A549 (cell line): Measurements from ENCODE around the gene NFIX.

Experiments
- CEBPB ChIP-seq, 2 experiments: fragments of >200 bp in 1 of 2; sonication (Bioruptor Twin) in 1 of 2; formaldehyde crosslinking in 1 of 2; IDR thresholded peaks; 2 replicates each; pipeline ENCODE4 v1.6.1; 2012 to 2016
- EP300 ChIP-seq, 2 experiments: fragments of >200 bp; sonication (Bioruptor Twin); formaldehyde crosslinking; IDR thresholded peaks; 2 replicates in 1 of 2; 3 replicates in 1 of 2; pipeline ENCODE4 v1.6.1; 2016 to 2017
- HDAC2 ChIP-seq: fragments of 200-600 bp; sonication (generic); IDR thresholded peaks from 2 replicates; pipeline ENCODE4 v1.6.1; 2016
- HOXB5 ChIP-seq: fragments of 250-450 bp; sonication (Bioruptor Pico); IDR thresholded peaks from 2 replicates; pipeline ENCODE4 v1.5.0; 2020; ENCODE audit warnings: mild to moderate bottlenecking, moderate library complexity
- KDM5A ChIP-seq: fragments of 200-600 bp; sonication (generic); IDR thresholded peaks from 2 replicates; pipeline ENCODE4 v1.6.1; 2016; ENCODE audit warnings: antibody characterized with exemption, mild to moderate bottlenecking
- MAFK ChIP-seq: fragments of 450-650 bp; IDR thresholded peaks from 2 replicates; pipeline ENCODE4 v1.6.1; 2014; ENCODE audit not compliant: partially characterized antibody
- POLR2A ChIP-seq: IDR thresholded peaks from 2 replicates; pipeline ENCODE4 v1.6.1; 2012; ENCODE audit warnings: mild to moderate bottlenecking, low read length
- RCOR1 ChIP-seq: fragments of 150-350 bp; IDR thresholded peaks from 2 replicates; pipeline ENCODE4 v1.6.1; 2014; ENCODE audit warnings: antibody characterized with exemption, low read length, low read depth
- TF ChIP-seq, protein P1 (sequence below): fragments of >200 bp; sonication (Bioruptor Twin); formaldehyde crosslinking; IDR thresholded peaks from 3 replicates; pipeline ENCODE4 v1.5.1; 2016
- TF ChIP-seq, protein P2 (sequence below): IDR thresholded peaks from 2 replicates; pipeline ENCODE4 v1.6.1; 2012
- TF ChIP-seq, protein P3 (sequence below): fragments of 200-600 bp; sonication (generic); IDR thresholded peaks from 2 replicates; pipeline ENCODE4 v1.6.1; 2016; ENCODE audit warnings: antibody characterized with exemption, mild to moderate bottlenecking, moderate library complexity

DNA sequence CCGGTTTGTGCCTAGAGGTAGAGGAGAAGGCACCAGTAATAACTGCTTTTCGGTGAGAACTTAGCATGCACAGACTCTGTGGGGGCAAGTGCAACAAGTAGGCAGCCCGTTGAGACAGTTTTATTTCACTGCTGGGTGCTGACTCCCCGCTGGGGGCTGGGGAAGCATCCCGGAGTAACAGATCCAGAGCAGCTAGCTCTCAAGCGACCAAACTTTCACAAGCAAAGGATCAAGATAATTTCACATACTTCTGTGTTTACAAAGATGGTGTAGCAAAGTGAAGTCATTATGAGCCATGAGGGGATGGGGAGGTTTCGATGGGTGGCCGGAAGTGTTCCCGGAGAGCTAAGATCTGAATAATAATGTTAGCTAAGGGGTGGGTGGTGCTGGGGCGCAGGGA is 125.5 kb downstream of the NFIX start:
- TF ChIP-seq POLR2A (no peak), MAFK (no peak), EP300 (IDR thresholded peaks at IDR 0.05) (no peak), HOXB5 (CRISPR knock-in tag) (no peak), CEBPB (IDR thresholded peaks at IDR 0.05) (no peak), KDM5A (no peak), RCOR1 (no peak), HDAC2 (no peak)
- TF ChIP-seq, protein P1, sequence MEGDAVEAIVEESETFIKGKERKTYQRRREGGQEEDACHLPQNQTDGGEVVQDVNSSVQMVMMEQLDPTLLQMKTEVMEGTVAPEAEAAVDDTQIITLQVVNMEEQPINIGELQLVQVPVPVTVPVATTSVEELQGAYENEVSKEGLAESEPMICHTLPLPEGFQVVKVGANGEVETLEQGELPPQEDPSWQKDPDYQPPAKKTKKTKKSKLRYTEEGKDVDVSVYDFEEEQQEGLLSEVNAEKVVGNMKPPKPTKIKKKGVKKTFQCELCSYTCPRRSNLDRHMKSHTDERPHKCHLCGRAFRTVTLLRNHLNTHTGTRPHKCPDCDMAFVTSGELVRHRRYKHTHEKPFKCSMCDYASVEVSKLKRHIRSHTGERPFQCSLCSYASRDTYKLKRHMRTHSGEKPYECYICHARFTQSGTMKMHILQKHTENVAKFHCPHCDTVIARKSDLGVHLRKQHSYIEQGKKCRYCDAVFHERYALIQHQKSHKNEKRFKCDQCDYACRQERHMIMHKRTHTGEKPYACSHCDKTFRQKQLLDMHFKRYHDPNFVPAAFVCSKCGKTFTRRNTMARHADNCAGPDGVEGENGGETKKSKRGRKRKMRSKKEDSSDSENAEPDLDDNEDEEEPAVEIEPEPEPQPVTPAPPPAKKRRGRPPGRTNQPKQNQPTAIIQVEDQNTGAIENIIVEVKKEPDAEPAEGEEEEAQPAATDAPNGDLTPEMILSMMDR, result no peak
- TF ChIP-seq, protein P2, sequence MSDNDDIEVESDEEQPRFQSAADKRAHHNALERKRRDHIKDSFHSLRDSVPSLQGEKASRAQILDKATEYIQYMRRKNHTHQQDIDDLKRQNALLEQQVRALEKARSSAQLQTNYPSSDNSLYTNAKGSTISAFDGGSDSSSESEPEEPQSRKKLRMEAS, result no peak
- TF ChIP-seq, protein P3, sequence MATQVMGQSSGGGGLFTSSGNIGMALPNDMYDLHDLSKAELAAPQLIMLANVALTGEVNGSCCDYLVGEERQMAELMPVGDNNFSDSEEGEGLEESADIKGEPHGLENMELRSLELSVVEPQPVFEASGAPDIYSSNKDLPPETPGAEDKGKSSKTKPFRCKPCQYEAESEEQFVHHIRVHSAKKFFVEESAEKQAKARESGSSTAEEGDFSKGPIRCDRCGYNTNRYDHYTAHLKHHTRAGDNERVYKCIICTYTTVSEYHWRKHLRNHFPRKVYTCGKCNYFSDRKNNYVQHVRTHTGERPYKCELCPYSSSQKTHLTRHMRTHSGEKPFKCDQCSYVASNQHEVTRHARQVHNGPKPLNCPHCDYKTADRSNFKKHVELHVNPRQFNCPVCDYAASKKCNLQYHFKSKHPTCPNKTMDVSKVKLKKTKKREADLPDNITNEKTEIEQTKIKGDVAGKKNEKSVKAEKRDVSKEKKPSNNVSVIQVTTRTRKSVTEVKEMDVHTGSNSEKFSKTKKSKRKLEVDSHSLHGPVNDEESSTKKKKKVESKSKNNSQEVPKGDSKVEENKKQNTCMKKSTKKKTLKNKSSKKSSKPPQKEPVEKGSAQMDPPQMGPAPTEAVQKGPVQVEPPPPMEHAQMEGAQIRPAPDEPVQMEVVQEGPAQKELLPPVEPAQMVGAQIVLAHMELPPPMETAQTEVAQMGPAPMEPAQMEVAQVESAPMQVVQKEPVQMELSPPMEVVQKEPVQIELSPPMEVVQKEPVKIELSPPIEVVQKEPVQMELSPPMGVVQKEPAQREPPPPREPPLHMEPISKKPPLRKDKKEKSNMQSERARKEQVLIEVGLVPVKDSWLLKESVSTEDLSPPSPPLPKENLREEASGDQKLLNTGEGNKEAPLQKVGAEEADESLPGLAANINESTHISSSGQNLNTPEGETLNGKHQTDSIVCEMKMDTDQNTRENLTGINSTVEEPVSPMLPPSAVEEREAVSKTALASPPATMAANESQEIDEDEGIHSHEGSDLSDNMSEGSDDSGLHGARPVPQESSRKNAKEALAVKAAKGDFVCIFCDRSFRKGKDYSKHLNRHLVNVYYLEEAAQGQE, result no peak
